GM18505 (cell line): ENCODE results near the gene IL22RA1.

Experiments
- ATAC-seq: cut with Tn5 transposase; IDR thresholded peaks from one replicate; pipeline ENCODE4 v1.9.1; 2021; ENCODE audit not compliant: unreplicated experiment
- POLR2A ChIP-seq: IDR thresholded peaks from 4 replicates; pipeline ENCODE4 v1.6.1; 2011; ENCODE audit warnings: borderline replicate concordance; ENCODE audit not compliant: insufficient read depth, insufficient read length; ENCODE audit errors: extremely low read depth

IL22RA1 gene

DNA sequence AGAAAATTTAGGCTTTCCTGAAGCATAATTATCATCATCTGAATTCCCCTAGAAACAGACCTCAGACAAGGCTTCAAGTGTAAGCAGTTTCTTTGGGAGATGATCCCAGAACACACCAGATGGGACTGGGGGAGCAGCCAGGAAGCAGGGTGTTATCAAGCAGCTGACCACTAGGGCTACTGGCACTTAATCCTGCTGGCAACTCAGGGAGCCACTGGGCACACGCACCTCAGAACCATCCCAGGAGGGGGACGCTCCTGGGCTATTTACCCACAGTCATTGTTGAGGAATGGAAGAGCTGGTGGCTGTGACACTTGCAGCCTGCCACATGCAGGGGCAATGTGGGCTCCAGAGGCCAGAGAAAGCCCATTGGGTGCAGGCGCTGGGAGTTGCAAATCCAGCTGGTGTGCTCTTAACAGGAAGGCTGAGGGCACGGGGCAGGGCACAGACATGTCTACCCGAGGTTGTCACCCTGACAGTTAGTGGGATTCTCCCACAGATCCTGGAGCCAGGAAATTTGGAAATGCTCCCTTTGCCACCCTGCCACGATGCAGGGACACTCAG is 15.1 kb upstream of the IL22RA1 start:
- no peak for TF ChIP-seq POLR2A
- ATAC-seq, result no peak

DNA sequence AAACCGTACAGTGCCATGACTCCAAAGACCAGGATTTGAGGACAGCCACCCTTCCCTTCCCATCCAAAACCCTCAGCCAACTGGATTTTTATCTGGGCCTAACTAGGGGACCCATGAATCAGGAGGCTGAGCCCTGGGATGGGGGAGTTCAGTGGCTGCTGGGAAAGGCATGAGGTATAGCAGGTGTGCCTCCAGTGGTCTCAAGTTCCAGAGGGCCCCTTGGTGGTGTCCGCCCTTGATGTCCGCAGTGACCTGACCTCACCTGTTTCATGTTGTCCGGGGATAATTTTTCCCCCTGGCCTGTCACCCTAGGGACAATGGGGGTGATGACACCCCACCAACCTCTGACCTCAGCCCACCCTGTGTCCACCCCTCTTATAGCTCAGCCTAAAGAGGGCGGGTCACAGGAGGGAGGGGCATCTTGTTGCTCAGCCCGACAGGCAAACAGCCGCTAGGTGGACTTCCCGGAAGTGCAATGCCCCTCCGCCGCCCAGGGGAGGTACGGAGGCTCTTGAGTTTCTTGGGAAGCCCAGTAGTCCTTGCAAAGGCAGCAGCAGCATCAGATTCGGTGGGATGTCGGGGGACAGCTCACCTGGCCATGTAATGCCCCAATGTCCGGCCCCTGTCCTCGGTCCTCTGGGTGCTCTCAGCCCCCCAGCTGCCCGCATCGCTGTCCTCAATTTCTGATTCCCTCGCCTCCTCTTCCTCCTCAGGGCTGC is 13.8 kb upstream of the IL22RA1 start:
- no peak for TF ChIP-seq POLR2A
- ATAC-seq, result no peak

DNA sequence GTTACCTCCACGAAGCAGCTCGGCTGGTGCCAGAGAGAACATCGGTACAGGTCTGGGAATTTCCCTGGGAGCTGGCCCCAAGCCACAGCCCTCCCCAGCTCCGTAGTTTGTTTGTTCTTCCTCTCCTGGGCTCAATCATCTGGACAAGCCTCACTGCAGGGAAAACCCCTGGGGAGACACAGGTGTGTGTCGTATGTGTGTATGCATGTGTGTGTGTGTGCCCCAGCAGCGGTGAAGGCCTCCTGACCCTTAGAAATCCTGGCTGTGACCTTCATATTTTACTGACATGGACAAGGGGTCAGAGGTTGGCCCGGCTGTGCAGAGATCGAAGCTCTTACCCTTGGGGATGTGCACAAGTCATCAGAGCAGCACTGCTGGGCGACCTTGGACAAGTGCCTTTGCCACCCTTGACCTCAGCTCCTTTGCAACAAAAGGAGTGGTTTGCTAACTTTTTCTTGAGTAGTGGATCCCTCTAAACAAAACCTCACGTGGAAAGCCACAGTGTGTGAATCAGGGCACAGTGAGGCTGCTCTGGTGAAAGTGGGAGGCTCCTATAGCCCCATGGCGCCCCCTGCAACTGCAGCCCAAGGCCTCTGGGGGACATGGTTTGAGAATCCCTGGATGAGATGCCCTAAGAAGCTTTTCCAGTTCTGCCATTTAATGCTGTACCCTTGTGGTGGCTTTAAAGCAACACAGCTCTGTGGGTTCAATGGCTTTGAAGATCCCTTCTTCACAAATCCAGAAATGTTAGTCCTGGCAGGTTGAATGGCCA is 12.3 kb upstream of the IL22RA1 start:
- ATAC-seq, result no peak
- TF ChIP-seq POLR2A, result no peak

DNA sequence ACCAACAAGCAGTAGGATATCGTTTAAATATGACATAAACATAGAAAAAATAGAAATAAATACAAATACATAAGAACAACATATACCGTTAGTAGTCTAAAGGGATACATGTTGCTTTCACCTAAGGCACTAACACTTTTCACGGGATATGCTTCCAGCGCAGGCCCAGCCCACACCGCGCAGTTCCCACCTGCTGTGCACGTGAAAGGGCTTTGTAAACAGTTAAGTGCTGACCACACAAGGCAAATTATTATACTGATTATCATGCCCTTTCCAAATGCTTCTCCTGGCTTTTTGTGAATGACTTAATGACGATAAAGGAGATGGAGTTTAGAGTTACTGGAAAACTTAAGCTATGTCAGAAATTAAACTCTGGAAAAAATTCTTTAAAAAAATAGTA is 11.3 kb upstream of the IL22RA1 start:
- ATAC-seq, result no peak

DNA sequence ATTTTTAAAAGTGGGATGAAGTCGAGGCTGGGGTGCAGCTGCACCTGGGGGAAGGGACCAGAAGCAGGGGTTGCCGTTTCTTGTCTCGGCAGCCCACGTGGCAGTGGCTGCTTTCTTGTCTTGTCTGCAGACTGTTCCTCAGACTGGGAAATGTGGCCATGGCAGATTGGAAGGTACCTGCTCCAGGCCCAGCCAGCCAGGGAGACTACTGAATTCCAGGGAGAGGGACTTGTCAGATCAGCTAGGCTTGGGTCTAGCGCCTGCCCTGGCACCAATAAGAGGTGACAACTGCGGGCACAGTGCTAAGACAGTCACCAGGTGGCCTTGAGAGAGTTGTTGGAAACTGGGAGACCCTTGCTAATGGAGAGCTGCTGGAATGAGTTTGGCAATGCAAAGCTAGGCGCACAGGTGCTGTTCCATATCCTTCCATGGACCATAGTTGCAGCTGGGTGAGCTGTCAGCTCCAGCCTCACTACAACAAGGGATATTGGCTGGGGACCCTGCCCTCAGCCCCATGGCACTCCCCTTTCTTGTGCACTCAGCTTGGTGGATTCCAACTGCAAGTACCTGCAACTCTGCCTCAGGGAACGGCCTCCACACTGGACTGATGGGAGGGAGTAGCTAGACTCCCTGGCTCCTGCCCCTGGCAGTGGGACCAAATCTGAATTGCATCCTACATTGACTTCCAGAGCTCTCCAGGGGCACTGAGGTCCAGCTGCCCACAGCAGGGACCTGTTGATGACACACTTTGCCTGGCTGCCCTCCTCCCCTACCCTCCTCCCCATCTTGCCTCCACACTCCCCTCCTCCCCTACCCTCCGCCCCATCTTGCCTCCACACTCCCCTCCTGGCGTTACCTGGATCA is 9.9 kb upstream of the IL22RA1 start:
- no peak for TF ChIP-seq POLR2A
- ATAC-seq, result no peak

More for the DNA sequence above, 11.3 kb upstream of the IL22RA1 start:
- TF ChIP-seq POLR2A, result no peak

DNA sequence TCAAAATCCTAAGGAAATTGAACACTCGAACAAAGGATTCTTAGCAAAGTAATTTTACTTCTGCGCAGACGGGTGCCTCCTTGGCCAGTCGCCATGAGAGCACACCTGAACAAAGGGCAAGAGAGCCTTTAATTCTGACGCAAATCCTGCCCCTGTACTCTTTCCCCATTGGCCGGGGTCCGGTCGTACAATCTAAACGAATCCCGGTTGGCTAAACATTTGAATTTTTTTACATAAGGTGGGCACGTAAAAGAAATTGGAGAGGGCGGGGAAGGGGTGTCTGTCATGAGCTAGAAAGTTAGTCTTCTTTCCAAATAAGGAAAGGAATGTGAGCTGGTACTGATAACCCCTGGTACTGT is 8.2 kb upstream of the IL22RA1 start:
- no peak for TF ChIP-seq POLR2A

DNA sequence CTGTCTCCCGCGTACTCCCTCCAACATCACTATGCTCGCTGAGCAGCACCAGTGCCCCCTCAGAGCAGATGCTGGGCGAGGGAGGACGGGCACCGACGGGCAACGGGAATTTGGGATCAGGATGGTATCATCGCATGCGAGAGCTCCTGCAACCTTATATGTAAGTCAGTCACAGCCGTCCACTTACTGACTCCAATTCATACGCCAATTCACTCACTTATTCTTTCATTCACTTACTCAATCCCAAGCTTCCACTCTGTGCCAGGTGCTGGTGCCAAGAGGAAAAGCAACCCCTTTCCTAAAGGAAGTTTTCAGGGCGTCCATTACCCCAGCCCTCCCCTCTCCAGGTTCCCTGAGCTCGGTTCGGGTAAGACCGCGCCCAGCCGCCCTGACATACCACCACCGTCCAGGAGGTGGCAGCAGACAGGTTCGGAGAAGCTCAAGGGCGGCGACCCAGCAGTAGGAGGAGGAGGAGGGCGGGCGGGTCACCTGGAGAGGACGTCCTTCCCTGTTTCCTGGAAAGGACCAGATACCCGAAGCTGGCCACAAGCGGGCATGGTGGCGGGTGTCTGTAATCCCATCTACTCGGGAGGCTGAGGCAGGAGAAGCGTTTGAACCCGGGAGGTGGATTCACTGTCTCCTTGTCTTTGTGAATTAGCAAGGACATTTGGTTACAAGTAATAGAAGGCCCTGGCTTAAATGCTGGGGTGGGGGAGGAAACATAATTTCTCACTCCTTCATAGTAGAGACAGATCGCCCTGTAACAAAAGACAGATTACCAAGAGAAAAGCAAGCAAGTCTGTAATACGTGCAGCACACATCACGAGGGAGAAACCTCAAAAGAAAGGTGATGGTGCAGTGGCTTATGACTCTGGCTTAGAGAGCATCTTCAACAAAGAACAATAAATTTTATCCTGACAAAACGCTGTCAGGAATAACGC is 7.6 kb upstream of the IL22RA1 start:
- TF ChIP-seq POLR2A, result no peak
- no peak for ATAC-seq

More for the DNA sequence above, 8.2 kb upstream of the IL22RA1 start:
- ATAC-seq, result no peak

DNA sequence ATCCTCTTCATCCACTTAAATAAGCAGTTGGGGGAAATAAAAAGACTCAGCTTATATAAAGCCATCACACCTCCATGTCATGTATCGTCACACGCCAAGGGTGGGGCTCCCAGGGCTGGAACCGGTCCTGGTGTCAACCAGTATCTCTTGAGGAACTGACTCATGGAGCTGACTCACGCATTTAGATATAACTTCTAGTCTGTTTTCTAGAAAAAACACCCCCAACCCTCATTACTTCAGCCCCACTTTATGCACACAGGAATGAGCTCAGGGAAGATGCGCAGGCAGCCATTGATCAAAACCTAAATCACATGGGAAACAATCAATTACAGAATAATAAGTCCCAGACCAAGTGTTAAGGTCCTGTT is 6.9 kb upstream of the IL22RA1 start:
- ATAC-seq, result no peak
- TF ChIP-seq POLR2A, result no peak

DNA sequence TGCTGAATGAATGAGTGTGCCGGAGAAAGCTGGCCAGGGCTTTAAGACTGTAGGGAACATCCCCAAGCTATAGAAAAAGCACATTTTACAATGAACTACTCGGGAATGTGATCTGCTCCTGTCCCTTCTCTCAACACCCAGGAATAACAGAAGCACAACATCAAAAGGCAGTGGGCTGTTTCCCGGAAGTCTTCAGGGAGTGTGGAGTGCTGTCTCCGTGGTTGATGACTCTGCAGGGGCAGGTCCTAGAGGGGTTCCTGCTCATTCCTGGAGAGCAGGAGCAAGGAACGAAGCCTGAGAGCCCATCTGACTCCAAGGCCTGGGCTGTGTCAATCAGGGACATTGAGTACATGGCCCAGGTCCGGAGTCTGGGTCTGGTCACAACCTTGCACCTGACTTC is 4.9 kb upstream of the IL22RA1 start:
- no peak for ATAC-seq
- TF ChIP-seq POLR2A, result no peak

DNA sequence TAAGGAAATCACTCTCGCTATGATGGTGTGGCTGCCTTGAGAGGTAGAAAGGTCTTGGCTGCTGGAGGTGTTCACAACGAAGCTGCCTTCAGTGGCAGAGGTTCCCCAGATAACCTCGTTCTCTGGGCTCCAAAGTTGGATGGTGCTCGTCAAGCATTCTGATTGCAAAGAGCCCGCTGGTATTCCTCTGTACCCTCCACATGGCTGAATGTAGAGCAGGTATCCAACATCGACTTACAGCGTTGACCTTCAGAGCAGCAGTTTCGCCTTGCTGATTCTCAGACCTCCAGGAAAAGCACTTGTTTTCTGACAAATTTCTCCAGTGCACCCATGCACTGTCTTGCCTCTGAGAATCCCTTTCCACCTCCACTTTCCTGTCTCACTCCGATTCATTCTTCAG is 4.3 kb upstream of the IL22RA1 start:
- TF ChIP-seq POLR2A, result no peak
- ATAC-seq, result no peak

DNA sequence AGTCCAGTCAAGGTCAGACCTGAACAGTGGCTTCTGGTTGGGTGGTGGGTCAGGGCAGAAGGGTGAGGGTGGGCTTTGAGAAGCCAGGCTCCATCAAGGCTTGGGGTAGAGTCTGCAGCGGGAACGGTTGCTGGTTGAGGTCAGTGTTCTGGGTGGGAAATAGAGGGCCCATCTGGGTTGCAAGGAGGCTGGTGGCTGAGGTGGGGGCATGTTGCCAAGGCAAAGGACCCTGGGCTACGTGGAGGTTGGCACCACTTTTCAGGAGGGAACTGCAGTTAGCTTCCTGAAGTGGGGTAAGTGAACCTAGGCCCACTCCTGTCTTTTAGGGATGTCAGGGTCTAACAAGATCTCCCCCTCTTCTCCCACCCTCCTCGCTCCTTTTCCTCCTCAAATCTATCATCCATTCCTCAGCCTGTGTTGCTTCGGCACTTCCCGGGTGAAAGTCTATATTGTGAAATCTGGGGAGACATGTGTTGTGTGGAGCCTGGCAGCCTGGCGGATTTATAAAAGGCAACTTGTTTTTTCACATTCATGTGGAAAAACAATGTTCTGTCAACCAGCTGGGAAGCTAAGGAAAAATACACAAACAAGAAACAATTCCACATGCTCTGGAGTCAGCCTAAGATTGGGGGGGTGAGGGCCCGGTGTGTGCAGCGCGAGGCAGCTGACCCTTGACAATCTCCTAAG is 1.5 kb downstream of the IL22RA1 start:
- TF ChIP-seq POLR2A, result no peak
- no peak for ATAC-seq

DNA sequence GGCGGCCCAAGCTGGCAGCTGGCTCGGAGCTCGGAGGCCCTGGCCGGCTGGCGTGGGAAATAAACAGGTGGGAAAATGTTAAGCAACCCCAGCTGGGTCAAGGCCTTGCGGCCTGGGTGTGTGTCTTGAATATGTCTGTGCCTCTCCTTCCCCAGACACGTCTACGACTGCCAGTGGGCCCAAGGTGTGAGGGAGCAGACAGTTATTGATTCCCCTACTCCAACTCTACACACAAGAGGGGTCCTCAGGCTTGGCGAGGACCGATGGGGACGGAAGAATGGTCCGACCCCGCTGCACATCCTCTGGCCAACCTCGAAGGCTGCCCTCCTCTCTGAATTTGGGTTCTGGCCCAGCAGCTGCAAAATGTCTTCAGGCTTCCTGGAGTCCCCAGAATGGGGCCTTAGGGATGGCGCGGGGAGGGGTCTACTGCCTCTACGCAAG is 2.2 kb downstream of the IL22RA1 start:
- no peak for TF ChIP-seq POLR2A
- no peak for ATAC-seq

DNA sequence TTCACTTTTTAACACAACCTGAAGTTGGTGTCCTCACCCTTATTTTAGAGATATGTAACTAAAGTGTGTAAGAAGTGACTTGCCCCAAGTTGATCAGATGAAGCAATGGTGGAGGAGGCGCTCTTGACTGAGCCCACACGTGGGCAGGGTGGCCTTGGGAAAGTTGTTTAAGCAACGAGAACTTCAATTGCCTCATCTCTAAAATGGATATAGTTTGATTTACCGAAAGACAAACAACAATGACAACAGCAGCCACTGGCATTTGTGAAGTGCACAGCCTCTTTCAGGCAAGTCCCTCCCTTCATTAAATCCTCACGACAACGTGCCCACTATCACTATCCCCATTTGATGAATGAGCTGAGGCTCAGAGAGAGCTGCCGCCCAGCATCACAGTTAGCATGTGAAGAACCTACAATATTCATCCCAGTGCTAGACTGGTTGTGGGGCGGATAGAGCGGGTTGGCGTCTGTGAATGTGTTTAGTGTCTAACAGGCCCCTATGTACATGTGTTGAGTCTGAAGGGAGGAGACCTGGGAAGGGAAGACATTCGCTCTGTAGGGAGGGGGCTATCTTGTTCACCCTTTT is 3.0 kb downstream of the IL22RA1 start:
- no peak for TF ChIP-seq POLR2A
- ATAC-seq, result no peak
